Measurements from ENCODE around the gene BPI.
"Not testable (repeated sequence)": the region's sequence is repeated elsewhere in the genome, so short reads cannot be mapped to it uniquely, and the experiment has no call there.

DNA sequence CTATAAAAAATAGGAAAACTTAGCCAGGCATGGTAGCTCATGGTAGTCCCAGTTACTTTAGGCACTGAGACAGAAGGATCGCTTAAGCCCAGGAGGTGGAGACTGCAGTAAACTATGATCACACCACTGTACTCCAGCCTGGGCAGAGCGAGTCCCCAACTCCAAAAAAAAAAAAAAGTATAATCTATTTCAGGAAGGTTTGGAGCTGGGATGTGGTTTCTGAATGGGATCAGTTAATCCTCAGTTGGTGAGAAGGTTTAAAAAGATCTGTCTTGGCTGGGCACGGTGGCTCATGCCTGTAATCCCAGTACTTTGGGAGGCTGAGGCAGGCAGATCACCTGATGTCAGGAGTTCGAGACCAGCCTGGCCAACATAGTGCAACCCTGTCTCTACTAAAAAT is 49.3 kb upstream of the BPI start:
- not testable (repeated sequence) for TF ChIP-seq CTCF, POLR2A (IDR thresholded peaks at IDR 0.05)
